SU-DHL-6 (cell line): ENCODE measurements around the gene WDR5B.

Experiments
- EZH2phosphoT487 ChIP-seq: fragments of 200-600 bp; sonication (generic), shearing (Covaris generic); conservative IDR thresholded peaks from 2 replicates; pipeline ENCODE4 v1.6.1; 2018; ENCODE audit warnings: mild to moderate bottlenecking, antibody characterized with exemption, low read length, moderate library complexity, mixed read lengths
- TF ChIP-seq, protein P1 (sequence below): fragments of 200-600 bp; sonication (generic); IDR thresholded peaks from one replicate; pipeline ENCODE4 v1.5.1; 2017; ENCODE audit warnings: antibody characterized with exemption, mild to moderate bottlenecking, low read length, moderate library complexity; ENCODE audit not compliant: insufficient read depth, poor library complexity, severe bottlenecking

DNA sequence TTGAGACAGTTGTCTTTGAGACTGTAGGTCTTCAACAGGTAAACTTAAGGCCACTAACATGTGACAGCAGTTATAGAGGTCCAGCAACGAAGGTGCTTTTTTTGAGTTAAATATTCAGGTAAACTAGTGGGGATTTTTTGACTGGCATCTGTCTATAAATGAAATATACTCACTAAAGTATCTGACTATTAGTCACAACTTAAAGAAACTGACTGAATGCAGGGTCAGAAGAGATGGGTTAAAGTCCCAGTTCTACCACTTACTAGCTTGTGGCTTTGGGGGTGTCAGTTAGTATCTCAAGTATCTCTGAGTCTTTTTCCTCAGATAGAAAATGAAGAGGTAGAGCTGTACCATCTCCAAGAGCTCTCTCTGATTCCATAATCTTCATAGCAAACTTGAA is 50.8 kb downstream of the WDR5B start:
- TF ChIP-seq EZH2phosphoT487, result no peak
- TF ChIP-seq, protein P1, sequence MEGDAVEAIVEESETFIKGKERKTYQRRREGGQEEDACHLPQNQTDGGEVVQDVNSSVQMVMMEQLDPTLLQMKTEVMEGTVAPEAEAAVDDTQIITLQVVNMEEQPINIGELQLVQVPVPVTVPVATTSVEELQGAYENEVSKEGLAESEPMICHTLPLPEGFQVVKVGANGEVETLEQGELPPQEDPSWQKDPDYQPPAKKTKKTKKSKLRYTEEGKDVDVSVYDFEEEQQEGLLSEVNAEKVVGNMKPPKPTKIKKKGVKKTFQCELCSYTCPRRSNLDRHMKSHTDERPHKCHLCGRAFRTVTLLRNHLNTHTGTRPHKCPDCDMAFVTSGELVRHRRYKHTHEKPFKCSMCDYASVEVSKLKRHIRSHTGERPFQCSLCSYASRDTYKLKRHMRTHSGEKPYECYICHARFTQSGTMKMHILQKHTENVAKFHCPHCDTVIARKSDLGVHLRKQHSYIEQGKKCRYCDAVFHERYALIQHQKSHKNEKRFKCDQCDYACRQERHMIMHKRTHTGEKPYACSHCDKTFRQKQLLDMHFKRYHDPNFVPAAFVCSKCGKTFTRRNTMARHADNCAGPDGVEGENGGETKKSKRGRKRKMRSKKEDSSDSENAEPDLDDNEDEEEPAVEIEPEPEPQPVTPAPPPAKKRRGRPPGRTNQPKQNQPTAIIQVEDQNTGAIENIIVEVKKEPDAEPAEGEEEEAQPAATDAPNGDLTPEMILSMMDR, result no peak
